GM18508 (cell line): ENCODE data around the gene F7.
"Not testable (repeated sequence)": the region's sequence is repeated elsewhere in the genome, so short reads cannot be mapped to it uniquely, and the experiment has no call there.

ENCODE experiments used
- ATAC-seq: cut with Tn5 transposase; IDR thresholded peaks from one replicate; pipeline ENCODE4 v1.9.1; 2021; ENCODE audit warnings: moderate number of reproducible peaks; ENCODE audit not compliant: insufficient read depth, unreplicated experiment

Gene F7

GRCh38 chr13:113096052-113096744 lies 9.4 kb upstream of the F7 start:
- no peak for ATAC-seq

DNA sequence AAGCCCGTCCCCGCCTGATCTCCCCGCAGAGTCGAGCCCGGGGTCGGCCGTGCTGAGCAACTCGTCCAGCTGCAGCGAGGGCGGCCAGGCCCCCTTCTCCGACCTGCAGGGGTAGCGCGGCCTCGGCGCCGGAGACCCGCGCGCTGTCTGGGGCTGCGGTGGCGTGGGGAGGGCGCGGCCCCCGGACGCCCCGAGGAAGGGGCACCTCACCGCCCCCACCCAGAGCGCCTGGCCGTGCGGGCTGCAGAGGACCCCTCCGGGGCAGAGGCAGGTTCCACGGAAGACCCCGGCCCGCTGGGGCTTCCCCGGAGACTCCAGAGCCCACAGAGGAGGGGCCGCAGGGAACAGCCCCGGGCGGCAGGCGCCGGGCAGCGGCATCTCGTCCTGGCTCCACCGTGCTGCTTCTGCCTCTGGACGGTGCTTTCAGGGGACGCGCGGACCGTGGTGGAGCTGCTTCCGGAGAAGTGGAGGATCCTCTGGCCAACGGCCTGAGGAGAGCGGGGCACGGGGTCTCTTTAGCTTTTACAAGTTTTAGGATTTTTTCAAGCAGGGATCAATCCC lies 8.8 kb upstream of the F7 start:
- ATAC-seq: no peak

GRCh38 chr13:113097651-113098050 lies 7.9 kb upstream of the F7 start:
- ATAC-seq: no peak

DNA sequence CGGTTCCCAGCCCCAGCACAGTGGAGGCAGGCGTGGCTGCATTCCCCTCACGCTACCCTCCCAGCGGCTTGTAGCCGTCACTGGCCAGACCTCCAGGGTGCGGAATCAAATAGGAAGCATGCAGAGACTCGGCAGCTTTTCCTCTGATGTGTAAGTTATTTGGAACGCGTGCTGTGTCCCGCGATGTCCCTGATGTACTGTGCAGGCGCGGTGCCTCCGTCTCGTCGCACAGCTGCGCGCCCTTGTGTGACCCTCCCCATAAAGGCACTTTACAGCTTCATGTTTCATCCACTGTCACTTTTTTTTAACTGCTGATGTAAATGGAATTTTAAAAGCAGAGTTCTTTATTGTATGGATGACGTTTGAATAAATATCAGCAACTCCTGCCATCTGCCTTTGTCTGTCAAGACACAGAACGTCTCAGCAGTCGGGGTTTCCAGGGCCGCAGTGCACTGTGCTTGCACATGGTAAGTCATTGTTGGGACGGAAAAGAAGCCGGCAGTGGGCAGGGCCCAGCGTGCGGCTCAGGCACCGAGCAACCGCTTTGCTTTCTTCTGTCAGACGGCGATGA lies 7.3 kb upstream of the F7 start:
- ATAC-seq: no peak

GRCh38 chr13:113099142-113099541 lies 6.4 kb upstream of the F7 start:
- no peak for ATAC-seq

GRCh38 chr13:113102302-113102701 lies 3.3 kb upstream of the F7 start:
- ATAC-seq: not testable (repeated sequence)

- no peak for ATAC-seq
Measured at GRCh38 chr13:113102727-113103126, 2.9 kb upstream of the F7 start.

DNA sequence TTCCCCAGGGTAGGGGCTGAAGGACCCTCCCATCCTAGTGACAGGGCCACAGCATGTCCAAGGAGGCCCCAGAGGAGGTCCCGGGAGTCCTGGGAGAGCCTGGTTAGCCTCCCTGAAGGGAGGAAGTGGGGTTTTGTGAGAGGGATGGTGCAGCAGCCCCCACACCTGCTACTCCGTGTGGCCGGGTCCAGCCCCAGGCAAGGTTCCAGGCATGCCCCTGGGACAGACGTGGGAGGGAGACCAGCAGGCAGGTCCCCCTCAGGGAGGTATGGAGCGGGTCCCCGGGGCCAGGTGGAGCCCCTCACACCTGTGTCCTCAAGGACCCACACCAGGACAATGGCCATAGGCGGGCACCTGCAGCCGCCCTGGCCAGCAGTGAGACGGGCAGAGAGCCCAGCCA lies 1.9 kb upstream of the F7 start:
- no peak for ATAC-seq

GRCh38 chr13:113105921-113106452 lies 396 bp downstream of the F7 start:
- no peak for ATAC-seq

- ATAC-seq: no peak
Measured at GRCh38 chr13:113106711-113107351, 1.2 kb downstream of the F7 start.

DNA sequence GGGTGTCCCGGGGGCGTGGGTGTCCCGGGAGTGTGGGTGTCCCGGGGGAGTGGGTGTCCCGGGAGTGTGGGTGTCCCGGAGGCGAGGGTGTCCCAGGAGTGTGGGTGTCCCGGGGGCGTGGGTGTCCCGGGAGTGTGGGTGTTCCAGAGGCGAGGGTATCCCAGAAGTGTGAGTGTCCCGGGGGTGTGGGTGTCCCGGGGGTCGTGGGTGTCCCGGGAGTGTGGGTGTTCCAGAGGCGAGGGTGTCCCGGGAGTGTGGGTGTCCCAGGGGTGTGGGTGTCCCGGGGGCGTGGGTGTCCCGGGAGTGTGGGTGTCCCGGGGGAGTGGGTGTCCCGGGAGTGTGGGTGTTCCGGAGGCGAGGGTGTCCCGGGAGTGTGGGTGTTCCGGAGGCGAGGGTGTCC lies 2.9 kb downstream of the F7 start:
- not testable (repeated sequence) for ATAC-seq

DNA sequence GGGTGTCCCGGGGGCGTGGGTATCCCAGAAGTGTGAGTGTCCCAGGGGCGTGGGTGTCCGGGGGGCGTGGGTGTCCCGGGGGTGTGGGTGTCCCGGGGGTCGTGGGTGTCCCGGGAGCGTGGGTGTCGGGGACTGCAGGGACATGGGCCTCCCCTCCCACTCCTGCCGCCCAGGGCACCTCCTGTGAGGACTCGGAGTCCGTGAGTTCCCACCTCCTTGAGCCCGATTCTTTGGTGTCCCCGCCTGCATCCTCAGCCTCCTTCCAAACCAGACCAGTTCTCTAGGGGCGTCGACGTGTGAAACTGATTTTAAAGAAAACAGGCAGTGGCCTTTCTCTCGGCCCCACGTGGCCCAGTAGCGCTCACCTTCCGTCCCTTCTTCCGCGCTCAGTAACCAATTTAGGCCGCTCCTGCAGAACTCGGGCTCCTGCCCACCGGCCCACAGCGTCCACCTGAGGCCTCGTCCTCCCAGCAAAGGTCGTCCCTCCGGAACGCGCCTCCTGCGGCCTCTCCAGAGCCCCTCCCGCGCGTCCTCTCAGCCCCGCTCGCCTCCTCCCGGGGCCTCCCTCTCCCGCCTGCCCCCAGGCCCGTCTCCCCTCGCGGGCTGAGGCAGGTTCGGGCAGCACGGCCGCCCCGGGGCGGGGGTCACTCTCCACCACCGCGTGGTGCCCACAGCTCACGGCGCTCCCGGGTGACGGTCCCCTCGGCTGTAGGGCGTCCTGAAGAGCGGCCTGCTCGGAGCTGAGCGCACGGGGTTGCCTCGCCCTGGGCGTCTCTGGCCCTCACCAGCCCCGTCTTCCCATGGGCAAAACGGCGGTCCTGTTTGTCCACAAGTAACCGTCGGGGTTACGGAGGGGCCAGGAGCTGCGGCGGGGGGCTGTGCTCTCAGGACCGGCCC lies 3.8 kb downstream of the F7 start:
- ATAC-seq: no peak

DNA sequence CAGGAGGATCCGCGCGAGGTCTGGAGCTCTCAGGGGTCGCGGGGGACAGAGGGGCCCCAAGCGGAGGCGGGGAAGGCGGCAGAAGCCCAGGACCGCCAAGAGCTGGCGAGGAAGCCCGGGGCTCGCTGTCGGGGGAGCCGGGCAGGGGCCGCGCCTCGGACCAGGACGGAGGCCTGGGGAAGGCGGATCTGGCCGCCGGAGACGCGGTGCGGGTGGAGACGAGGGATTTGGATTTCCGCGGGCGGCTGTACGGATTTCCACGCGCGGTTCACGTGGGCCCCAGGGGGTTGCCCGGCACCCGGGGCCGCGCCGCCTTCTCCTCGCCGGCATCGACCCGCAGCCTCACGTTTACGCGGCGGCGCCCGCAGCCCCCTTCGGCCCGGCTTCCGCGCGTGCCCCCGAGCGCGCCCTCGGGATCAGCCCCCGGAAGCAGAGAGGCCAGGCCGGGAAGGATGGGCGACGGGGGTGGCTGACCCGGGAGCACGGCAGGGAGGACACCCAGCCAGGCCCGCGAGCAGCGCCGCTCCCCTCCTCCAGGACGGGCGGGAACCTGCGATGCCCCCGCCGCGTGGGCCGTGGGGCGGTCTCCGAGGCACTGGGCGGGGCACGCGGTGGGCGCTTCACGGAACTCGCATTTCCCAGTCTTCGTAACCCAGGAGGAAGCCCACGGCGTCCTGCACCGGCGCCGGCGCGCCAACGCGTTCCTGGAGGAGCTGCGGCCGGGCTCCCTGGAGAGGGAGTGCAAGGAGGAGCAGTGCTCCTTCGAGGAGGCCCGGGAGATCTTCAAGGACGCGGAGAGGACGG lies 4.7 kb downstream of the F7 start:
- ATAC-seq: no peak

DNA sequence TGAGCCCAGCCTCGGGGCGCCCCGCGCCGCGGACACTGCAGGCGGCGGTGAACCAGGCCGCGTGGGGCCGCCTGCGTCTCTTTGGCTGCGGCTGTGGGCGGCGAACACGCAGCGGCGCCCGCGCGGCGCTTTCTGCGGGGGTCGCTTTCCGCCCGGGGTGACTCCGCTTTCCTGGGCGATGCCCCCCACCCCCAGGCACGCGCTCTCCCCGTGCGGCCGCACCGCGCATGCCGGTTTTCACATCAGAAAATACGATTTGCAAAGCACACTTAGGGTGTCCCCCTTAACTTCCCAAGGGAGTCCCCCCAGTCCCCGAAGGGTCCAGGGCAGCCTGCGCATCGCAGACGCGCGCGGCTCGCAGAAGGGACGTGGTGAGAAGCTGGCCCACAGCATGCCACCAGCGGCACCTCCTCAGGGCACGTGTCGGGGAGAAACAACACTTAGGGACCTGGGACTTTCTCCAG lies 5.3 kb downstream of the F7 start:
- ATAC-seq: no peak

GRCh38 chr13:113111821-113112220 lies 6.2 kb downstream of the F7 start:
- not testable (repeated sequence) for ATAC-seq

GRCh38 chr13:113112475-113112874 lies 6.9 kb downstream of the F7 start:
- not testable (repeated sequence) for ATAC-seq

GRCh38 chr13:113112893-113113845 lies 7.6 kb downstream of the F7 start:
- ATAC-seq: no peak

GRCh38 chr13:113113846-113114271 lies 8.3 kb downstream of the F7 start:
- ATAC-seq: no peak
